ENCODE data around the gene HELQ. TPM values are rescaled to one million over a fixed set of nuclear protein-coding genes. Genes with fewer than 3 reads are reported as not detected.

Gene HELQ
- total and polyA plus RNA-seq, 10 of the 15 experiments (the other 5 are each of a cell fraction or from before 2014, with no cell fraction given): 4.5 to 13.3 (median 10.6) TPM

GRCh38 chr4:83449009-83449408 is 6.6 kb downstream of the HELQ start:
- no peak for FAIRE-seq
- H3K27me3 ChIP-seq (replicated peaks in 1 of 2; ENCODE audit: control insufficient read depth in 2 of 2, insufficient read depth in 2 of 2, low read length in 1 of 2): no peaks in the 10 kb centered on the region
- H3K27ac ChIP-seq (ENCODE audit: control insufficient read depth, insufficient read depth): no peak overlapping the region
- DNase-seq (ENCODE audit: low read depth, low spot score): no peak
- H3K4me2 ChIP-seq (ENCODE audit: control insufficient read depth, insufficient read depth): no peak overlapping the region
- 48% methylated on average over 2 of the region's 2 CpGs for WGBS (ENCODE audit: insufficient coverage, insufficient replicate concordance, low lambda C conversion rate, missing lambda C conversion rate)
- no peak for ATAC-seq
- no peaks in the 10 kb centered on the region for H4K20me1 ChIP-seq (ENCODE audit: control insufficient read depth, insufficient read depth)
- H3K9me3 ChIP-seq (replicated peaks; ENCODE audit: control insufficient read depth, insufficient read depth, low read length): no peaks in the 10 kb centered on the region
- in situ Hi-C loops (cut with MboI): no loop called here
- intact Hi-C loops (cut with micrococcal nuclease; ENCODE audit: unreplicated experiment): no loop called here
- H3K4me3 ChIP-seq: no peak overlapping the region
- ChIA-PET CTCF (interaction anchor here (0.6 kb wide), 1 partner anchor 50 kb away, joined by 4 read pairs; no protein-coding TSS in a partner anchor), SMC1A (ENCODE audit: uncharacterized antibody, unreplicated experiment) (no interaction called here), RAD21 (ENCODE audit: unreplicated experiment) (no interaction called here), POLR2A (no interaction called here)
- no TSS peak for BruUV-seq (replicated peaks)
- H2AFZ ChIP-seq (ENCODE audit: control insufficient read depth, low read depth, low read length): no peak overlapping the region
- H3K9ac ChIP-seq (ENCODE audit: control insufficient read depth, insufficient read depth, low read length): no peak overlapping the region
- H3K4me1 ChIP-seq (ENCODE audit: control insufficient read depth, insufficient read depth, low read length): no peaks in the 10 kb centered on the region
- peaks cover 0 to 14% of the 10 kb centered on the region in 2 experiments for H3K36me3 ChIP-seq (ENCODE audit: control insufficient read depth in 2 of 2, insufficient read depth in 2 of 2, low read length in 1 of 2)
- peaks cover 7% of the 10 kb centered on the region; the same call in 1 of the 2 replicates for H3K79me2 ChIP-seq (ENCODE audit: control insufficient read depth, insufficient read depth, low read length)
- no peak for TF ChIP-seq SREBF2 (IDR thresholded peaks at IDR 0.05; ENCODE audit: low read length)
- no peak for TF ChIP-seq POU2F2 (IDR thresholded peaks at IDR 0.05; ENCODE audit: borderline replicate concordance, low read depth, low read length)
- no peak for TF ChIP-seq MTA2 (IDR thresholded peaks at IDR 0.05; ENCODE audit: low read depth)
- no peak for TF ChIP-seq NFYB (IDR thresholded peaks at IDR 0.05; ENCODE audit: insufficient read depth, low read depth, low read length)
- no peak for TF ChIP-seq ESRRA (IDR thresholded peaks at IDR 0.05; ENCODE audit: low read length)
- no peak for TF ChIP-seq NR2F1 (conservative IDR thresholded peaks at IDR 0.05)
- TF ChIP-seq ZBED1 (IDR thresholded peaks at IDR 0.05; ENCODE audit: borderline replicate concordance): no peak
- no peak for TF ChIP-seq BACH1 (IDR thresholded peaks at IDR 0.05; ENCODE audit: borderline replicate concordance)
- TF ChIP-seq SIN3A (IDR thresholded peaks at IDR 0.05; ENCODE audit: low read depth, low read length): no peak
- no peak for TF ChIP-seq POLR2AphosphoS2 (IDR thresholded peaks at IDR 0.05; ENCODE audit: low read depth, low read length)
- no peak for TF ChIP-seq RAD21 (IDR thresholded peaks at IDR 0.05; ENCODE audit: insufficient read depth, low read depth, low read length)
- no peak for TF ChIP-seq NFXL1 (IDR thresholded peaks at IDR 0.05; ENCODE audit: borderline replicate concordance)
- no peak for TF ChIP-seq FOXK2 (IDR thresholded peaks at IDR 0.05)
- TF ChIP-seq SRF (IDR thresholded peaks at IDR 0.05; ENCODE audit: low read depth in 2 of 2, low read length in 2 of 2): no peak
- no peak for TF ChIP-seq ZZZ3 (IDR thresholded peaks at IDR 0.05; ENCODE audit: control insufficient read depth, insufficient read length, low read depth)
- no peak for TF ChIP-seq SMARCA5 (IDR thresholded peaks at IDR 0.05)
- TF ChIP-seq PKNOX1 (IDR thresholded peaks at IDR 0.05): no peak
- no peak for TF ChIP-seq IRF3 (IDR thresholded peaks at IDR 0.05)
- no peak for TF ChIP-seq PML (IDR thresholded peaks at IDR 0.05; ENCODE audit: low read length)
- TF ChIP-seq E2F4 (IDR thresholded peaks at IDR 0.05; ENCODE audit: low read depth, low read length): no peak
